HG03457 (cell line): ENCODE measurements around the gene IRF2.

Source experiments
- ATAC-seq: cut with Tn5 transposase; IDR thresholded peaks from one replicate; pipeline ENCODE4 v1.9.1; 2021; ENCODE audit warnings: moderate number of reproducible peaks; ENCODE audit not compliant: unreplicated experiment

IRF2 gene

DNA sequence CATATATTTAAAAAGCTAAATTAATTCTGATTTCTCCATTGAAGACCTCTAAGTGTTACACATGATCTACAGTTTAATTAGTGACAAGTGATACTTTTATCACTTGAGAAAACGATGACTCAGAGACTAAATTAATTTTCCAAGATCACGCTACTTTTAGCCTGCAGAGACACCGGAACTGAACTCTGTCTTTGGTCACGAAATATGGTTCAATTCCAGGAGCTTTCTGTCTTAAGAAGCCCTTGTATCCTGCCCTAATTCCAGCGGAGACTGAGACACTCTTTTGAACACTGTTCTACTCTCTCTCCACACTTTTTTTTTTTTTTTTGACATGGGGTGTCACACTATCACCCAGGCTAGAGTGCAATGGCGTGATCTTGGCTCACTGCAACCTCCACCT lies 63.6 kb downstream of the IRF2 start:
- no peak for ATAC-seq

DNA sequence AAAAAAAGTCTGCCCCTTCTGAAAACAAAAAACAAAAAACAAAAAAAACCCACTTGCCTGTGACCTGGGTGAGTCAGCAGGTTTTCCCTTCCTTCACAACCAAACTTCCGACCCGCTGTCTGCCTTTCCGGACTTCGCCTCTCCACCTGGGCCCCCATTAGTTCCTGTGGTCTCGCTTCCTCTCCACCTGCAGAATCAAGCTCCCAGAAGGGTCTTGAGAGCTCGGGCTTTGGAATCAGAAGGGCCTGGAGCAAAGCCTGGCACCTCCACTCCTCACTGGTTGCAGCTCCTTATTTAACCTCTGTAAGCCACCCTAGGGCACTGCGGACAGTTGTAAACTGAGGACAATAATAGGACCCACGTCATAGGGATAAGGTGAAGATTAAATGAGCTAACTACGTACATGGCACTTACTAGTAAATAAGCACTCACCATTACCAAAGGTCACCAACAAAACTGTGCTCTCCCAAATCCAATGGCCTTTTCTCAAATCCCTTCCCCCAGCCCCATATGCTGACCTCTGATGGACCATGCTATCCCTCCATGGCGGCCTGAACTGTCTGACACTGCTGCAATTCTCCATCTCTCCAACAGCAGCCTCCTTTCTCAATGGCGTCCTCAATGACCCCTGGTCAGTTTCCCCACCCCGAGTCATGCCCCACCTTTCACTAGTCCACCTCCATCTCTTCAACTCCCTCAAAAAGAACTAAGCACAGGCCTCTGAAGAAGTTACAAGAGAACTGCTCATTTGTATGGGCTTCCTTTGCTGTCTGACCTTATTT lies 64.2 kb downstream of the IRF2 start:
- no peak for ATAC-seq

DNA sequence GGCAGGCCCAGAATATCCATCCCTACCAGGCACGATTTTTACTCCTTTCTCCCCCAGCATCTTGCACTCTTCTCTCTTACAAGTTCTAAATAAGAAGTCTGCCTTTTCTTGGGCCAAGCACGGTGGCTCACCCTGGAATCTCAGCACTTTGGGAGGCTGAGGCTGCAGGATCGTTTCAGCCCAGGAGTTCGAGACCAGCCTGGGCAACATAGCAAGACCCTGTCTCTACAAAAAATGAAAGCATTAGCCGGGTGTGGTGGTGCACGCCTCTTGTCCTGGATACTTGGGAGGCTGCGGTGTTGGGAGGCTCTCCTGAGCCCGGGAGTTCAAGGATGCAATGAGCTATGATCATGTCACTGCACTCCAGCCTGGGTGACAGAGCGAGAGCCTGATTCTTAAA lies 64.8 kb downstream of the IRF2 start:
- ATAC-seq, result no peak

- no peak for ATAC-seq
Observed at GRCh38 chr4:184408684-184409081, 65.7 kb downstream of the IRF2 start.

- ATAC-seq, result no peak
Observed at GRCh38 chr4:184408021-184408683, 66.2 kb downstream of the IRF2 start.

GRCh38 chr4:184406958-184407391 lies 67.4 kb downstream of the IRF2 start:
- no peak for ATAC-seq

GRCh38 chr4:184404047-184404446 lies 70.3 kb downstream of the IRF2 start:
- ATAC-seq, result no peak

DNA sequence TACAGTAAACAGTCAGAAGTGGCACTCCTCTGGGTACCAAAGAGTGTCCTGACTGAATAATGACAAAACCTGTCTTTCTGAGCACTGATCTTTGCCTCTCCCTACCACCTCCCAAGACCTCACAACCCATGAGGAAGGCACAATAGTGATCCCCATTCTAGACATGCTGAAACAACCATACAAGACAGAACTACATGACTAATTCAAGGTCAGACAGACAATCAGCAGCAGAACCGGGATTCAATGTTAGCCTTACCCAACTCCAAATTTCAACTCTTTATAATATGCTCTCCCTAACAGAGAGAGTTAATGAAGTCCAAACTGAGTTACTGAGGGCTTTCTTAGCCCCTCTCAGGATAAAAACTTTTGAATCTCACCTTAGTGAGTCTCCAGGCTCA lies 71.0 kb downstream of the IRF2 start:
- ATAC-seq, result no peak

DNA sequence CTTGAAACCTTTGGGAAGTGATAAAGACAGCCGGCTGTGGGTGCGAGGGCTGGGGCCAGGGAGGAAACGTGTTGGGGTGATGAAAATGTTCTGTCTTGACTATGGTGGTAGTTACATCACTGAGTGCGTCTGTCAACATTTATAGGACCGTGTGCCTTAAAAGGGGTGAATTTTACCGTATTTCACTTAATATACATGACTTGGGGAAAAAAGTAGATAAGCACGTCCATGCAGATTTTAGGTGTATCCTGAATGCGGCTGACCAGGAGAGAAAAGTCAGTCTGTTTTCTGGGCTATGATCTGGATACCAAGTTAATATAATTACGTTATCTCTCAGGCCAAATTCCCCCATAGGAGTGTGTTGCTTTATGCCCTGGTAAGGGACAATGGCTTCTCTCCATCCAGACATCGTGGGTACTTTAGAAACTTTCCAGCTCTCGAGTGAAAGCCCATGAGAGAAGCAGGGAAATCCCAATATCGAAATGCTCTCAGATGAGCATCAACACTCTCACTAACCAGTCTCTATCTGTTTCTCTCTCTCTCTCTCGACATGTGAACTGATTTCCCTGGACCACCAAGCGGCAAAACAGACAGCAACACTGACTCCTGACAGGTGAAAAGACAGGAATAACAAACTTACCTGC lies 71.5 kb downstream of the IRF2 start:
- no peak for ATAC-seq

DNA sequence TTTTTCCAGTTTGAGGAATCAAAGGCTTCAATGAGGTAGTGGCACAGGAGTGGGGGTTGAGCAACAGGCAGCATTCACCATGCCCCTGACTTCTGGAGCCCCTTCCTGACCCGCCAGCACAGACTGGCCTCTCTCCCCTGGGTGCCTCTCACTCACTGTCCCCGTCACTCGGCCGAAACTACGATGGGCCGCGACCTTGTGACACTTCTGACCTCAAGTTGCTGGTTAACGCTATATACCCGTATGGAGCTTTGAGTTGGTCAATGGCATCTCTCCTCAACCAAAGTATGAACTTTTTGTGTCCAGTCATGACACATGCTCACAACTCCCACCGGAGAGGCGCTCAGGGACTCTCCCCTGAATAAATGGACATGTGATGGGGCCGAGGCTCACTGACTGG lies 72.1 kb downstream of the IRF2 start:
- no peak for ATAC-seq

DNA sequence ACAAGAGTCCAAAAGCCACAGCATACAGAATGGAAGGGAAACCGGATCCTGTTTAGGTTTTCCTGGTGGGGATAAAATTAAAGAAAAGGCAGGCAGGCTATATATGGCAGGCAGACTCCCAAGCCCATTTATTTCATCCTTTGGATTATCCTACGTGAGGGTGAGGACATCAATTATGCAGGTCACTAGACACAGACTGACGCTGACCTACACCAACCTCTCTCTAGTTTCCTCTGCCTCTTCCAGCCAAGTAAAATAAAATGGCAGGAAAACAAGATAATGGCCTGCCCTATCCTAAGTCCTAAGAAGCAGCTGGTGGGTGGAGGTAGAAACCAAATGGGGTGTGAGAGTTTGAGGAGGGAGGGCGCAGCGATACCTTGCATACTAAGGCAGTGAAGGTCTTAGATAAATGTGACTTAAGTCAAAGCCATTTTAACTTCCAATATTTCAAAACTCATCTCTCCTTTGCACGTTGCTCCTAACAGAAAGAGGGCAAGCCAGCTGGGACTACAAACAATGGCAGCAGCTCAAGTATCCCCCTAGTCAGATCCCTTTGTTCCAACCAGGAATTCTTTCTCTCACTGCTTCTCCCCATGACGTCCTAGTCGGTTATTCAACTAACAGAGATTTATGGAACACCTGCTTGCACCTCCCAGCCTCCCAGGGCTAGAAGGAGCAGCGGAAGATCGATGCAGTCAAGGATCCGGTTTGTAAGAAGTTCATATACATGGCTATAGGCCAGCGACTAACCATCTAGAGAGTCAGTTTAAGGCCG lies 72.8 kb downstream of the IRF2 start:
- ATAC-seq, result no peak

DNA sequence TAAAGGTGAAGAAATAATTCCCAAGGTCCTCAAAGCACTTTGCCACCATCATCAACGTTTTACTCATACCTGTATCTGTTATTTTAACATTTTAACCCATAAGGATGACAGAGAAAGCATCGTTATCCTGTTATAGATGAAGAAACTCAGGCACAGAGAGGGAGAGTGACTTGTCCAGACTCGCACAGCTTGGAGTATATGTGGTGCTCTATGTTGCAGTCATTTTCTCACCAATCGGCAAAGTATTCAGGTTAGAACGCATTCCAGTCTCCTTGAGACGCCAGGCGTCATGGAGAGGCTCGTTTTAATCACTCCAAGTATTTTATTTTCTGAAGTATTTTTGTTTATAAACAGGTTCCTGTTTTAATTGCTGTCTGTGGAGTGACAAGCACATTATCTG lies 73.5 kb downstream of the IRF2 start:
- ATAC-seq, result no peak

DNA sequence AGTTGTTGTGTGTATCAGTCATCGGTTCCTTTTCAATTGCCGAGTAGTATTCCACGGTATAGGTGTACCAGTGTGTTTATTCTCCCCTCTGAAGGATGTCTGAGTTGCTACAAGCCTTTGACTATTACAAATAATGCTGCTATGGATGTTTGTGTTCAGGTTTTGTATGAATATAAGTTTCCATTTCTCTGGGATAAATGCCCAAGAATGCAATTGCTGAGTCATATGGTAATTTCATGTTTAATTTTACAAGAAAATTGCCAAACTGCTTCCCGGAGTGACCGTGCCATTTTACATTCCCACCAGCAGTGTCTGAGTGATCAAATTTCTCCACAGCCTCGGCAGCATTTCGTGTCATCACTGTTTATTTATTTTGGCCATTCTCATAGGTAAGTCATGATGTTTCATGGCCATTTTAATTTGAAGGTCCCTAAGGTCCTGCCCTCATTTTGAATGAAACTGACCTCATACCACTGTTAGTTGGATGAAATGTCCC lies 73.9 kb downstream of the IRF2 start:
- ATAC-seq, result no peak

- no peak for ATAC-seq
Observed at GRCh38 chr4:184399512-184399908, 74.8 kb downstream of the IRF2 start.

- ATAC-seq, result no peak
Observed at GRCh38 chr4:184398741-184399511, 75.4 kb downstream of the IRF2 start.

GRCh38 chr4:184397516-184398163 lies 76.7 kb downstream of the IRF2 start:
- ATAC-seq, result no peak

GRCh38 chr4:184396570-184397515 lies 77.5 kb downstream of the IRF2 start:
- ATAC-seq, result no peak

DNA sequence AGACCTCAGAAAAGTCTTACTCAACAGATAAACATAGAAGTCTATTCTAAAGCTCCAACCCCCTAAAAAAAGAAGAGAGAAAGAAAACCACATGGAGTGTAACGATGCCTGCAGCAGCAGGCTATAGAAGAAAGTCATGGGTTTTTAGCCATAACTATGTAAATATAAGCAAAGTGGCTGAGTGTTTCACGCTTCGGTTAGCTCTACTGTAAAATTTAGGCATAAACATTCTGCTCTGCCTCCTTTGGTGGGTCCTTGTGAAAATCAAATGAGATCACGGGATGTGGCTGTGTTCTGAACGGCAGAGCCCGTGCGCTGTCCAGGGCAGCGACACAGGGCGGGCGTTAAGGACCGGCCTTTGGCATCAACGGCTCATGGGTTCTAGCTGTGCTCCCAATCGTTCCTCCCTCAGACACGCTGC lies 78.4 kb downstream of the IRF2 start:
- peak; percentile 68 for ATAC-seq

DNA sequence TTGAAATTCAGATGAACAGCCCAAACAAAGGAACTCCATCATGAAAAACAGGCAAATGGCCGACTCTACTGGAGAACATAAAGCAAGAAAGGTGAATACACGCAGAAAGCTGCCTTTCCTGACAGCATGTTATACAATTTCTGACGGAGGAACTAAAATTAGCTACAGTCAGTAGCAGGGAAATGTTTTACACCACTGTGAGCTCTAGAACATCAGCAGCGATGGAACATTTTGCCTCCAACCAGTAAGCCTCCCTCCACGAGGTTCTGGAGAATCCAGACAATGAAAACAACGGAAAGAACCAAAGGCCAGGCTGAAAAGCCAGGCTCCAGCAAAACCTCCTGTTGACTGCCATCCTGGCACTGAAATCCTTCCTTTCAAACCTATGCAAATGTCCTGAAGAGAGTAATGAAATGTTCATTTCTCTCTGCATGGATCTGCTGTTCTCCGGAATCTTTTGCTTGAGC lies 78.9 kb downstream of the IRF2 start:
- peak; percentile 2 for ATAC-seq
